ENCODE measurements around the gene MUC2.

GRCh38 chr11:1081601-1082311 lies 7.1 kb downstream of the MUC2 start:
- no peak for TF ChIP-seq EP300 (IDR thresholded peaks at IDR 0.05; ENCODE audit: borderline replicate concordance in 1 of 2, control insufficient read depth in 1 of 2, low read depth in 2 of 2, low read length in 2 of 2)
- TF ChIP-seq CTCF (IDR thresholded peaks at IDR 0.05 in 2 of 3, conservative IDR thresholded peaks at IDR 0.05 in 1 of 3; ENCODE audit: control insufficient read depth in 2 of 3, extremely low read depth in 1 of 3, insufficient read depth in 1 of 3, low read depth in 3 of 3, low read length in 3 of 3) = no peak
- TF ChIP-seq BCL3 (IDR thresholded peaks at IDR 0.05; ENCODE audit: borderline replicate concordance, insufficient read depth, low read depth, low read length, poor library complexity, severe bottlenecking) = no peak
- no peak for TF ChIP-seq RFX5 (IDR thresholded peaks at IDR 0.05; ENCODE audit: low read depth, low read length)
- no peak for TF ChIP-seq SKIL (IDR thresholded peaks at IDR 0.05; ENCODE audit: low read depth, poor library complexity, severe bottlenecking)
- TF ChIP-seq MYC (IDR thresholded peaks at IDR 0.05; ENCODE audit: insufficient read depth, insufficient read length, insufficient replicate concordance, low read length, severe bottlenecking) = no peak
- TF ChIP-seq KDM1A (IDR thresholded peaks at IDR 0.05; ENCODE audit: borderline replicate concordance) = no peak
- TF ChIP-seq TAF1 (IDR thresholded peaks at IDR 0.05; ENCODE audit: borderline replicate concordance, low read depth, low read length) = no peak
- no peak for TF ChIP-seq RCOR1 (conservative IDR thresholded peaks at IDR 0.05; ENCODE audit: low read depth, low read length)
- TF ChIP-seq KAT2A (conservative IDR thresholded peaks at IDR 0.05; ENCODE audit: control insufficient read depth, low read depth, low read length) = no peak
